ENCODE results near the gene MYH11. TPM values are rescaled to one million over a fixed set of nuclear protein-coding genes. Genes with fewer than 3 reads are reported as not detected.
"Not testable (repeated sequence)": the region's sequence is repeated elsewhere in the genome, so short reads cannot be mapped to it uniquely, and the experiment has no call there.

The MYH11 gene
- total and polyA plus RNA-seq, 2 donors (not counting 1 experiment from before 2014, with no cell fraction given): 1.3 to 14.5 TPM

DNA sequence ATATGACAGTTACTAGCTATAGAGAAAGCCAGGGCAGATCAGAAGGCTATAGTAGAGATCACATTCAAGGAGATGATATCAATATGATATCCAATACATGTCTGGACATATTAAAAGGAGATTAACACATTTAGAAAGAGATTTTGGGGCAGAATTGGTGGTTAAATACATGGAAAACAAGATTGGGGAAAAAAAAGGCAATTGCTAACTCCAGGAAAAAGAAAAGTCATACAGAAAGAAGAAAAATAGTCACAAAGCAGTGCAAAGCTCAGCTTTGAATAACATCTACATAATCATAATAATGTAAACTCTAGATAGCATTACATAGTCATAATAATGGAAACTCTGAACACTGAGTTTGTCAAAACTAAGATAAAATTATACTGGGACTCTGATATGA, 40.6 kb downstream of the MYH11 start:
- Histone ChIP-seq H4K20me1 (ENCODE audit: control insufficient read depth, extremely low read depth, insufficient read depth, low read length) (no peaks in the 10 kb centered on the region), H3K4me2 (ENCODE audit: extremely low read depth, insufficient read depth, low read length) (no peak overlapping the region), H3K4me3 (replicated peaks in 1 of 4; ENCODE audit: control extremely low read depth in 1 of 4, insufficient read depth in 1 of 4, low read depth in 3 of 4, low read length in 4 of 4) (no peak overlapping the region), H3K27me3 (ENCODE audit: control insufficient read depth, insufficient read depth, low read length) (peaks cover 3% of the 10 kb centered on the region), H3K27ac (ENCODE audit: insufficient read depth, low read length) (no peak overlapping the region), H3K36me3 (ENCODE audit: control insufficient read depth, insufficient read depth, low read length) (no peaks in the 10 kb centered on the region), H3K4me1 (ENCODE audit: control insufficient read depth, extremely low read depth, insufficient read depth, low read length) (peaks cover 5% of the 10 kb centered on the region), H2AFZ (ENCODE audit: low read length) (no peak overlapping the region), H3K79me2 (ENCODE audit: control insufficient read depth, insufficient read depth, low read length) (no peaks in the 10 kb centered on the region), H3K9ac (ENCODE audit: insufficient read depth, low read length) (no peak overlapping the region), H3K9me3 (ENCODE audit: control insufficient read depth, insufficient read depth, low read depth, low read length) (no peaks in the 10 kb centered on the region)
- DNase-seq (ENCODE audit: low read depth in 2 of 2): no peak
- TF ChIP-seq, protein P1, sequence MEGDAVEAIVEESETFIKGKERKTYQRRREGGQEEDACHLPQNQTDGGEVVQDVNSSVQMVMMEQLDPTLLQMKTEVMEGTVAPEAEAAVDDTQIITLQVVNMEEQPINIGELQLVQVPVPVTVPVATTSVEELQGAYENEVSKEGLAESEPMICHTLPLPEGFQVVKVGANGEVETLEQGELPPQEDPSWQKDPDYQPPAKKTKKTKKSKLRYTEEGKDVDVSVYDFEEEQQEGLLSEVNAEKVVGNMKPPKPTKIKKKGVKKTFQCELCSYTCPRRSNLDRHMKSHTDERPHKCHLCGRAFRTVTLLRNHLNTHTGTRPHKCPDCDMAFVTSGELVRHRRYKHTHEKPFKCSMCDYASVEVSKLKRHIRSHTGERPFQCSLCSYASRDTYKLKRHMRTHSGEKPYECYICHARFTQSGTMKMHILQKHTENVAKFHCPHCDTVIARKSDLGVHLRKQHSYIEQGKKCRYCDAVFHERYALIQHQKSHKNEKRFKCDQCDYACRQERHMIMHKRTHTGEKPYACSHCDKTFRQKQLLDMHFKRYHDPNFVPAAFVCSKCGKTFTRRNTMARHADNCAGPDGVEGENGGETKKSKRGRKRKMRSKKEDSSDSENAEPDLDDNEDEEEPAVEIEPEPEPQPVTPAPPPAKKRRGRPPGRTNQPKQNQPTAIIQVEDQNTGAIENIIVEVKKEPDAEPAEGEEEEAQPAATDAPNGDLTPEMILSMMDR (conservative IDR thresholded peaks at IDR 0.05 in 1 of 2, IDR thresholded peaks at IDR 0.05 in 1 of 2; ENCODE audit: low read depth in 1 of 2, low read length in 2 of 2): no peak
- TF ChIP-seq EZH2 (IDR thresholded peaks at IDR 0.05; ENCODE audit: low read length, missing control alignments): no peak

DNA sequence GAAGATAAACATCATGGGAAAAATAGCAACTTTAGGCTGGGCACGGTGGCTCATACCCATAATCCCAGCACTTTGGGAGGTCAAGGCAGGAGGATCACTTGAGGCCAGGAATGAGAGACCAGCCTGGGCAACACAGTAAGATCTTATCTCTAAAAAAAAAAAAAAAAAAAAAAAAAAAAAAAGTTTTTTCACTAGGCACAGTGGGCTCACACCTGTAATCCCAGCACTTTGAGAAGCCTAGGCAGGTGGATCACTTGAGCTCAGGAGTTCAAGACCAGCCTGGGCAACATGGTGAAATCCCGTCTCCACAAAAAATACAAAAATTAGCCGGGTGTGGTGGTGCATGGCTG, 44.5 kb downstream of the MYH11 start:
- not testable (repeated sequence) for H3K4me2 ChIP-seq (ENCODE audit: extremely low read depth, insufficient read depth, low read length); H3K79me2 ChIP-seq (ENCODE audit: control insufficient read depth, insufficient read depth, low read length); H4K20me1 ChIP-seq (ENCODE audit: control insufficient read depth, extremely low read depth, insufficient read depth, low read length); H3K36me3 ChIP-seq (ENCODE audit: control insufficient read depth, insufficient read depth, low read length); DNase-seq (ENCODE audit: low read depth in 2 of 2); H3K4me1 ChIP-seq (ENCODE audit: control insufficient read depth, extremely low read depth, insufficient read depth, low read length); H3K4me3 ChIP-seq (replicated peaks in 1 of 4; ENCODE audit: control extremely low read depth in 1 of 4, insufficient read depth in 1 of 4, low read depth in 3 of 4, low read length in 4 of 4); H3K9me3 ChIP-seq (ENCODE audit: control insufficient read depth, insufficient read depth, low read depth, low read length); H3K27ac ChIP-seq (ENCODE audit: insufficient read depth, low read length); H2AFZ ChIP-seq (ENCODE audit: low read length); H3K9ac ChIP-seq (ENCODE audit: insufficient read depth, low read length); H3K27me3 ChIP-seq (ENCODE audit: control insufficient read depth, insufficient read depth, low read length)

DNA sequence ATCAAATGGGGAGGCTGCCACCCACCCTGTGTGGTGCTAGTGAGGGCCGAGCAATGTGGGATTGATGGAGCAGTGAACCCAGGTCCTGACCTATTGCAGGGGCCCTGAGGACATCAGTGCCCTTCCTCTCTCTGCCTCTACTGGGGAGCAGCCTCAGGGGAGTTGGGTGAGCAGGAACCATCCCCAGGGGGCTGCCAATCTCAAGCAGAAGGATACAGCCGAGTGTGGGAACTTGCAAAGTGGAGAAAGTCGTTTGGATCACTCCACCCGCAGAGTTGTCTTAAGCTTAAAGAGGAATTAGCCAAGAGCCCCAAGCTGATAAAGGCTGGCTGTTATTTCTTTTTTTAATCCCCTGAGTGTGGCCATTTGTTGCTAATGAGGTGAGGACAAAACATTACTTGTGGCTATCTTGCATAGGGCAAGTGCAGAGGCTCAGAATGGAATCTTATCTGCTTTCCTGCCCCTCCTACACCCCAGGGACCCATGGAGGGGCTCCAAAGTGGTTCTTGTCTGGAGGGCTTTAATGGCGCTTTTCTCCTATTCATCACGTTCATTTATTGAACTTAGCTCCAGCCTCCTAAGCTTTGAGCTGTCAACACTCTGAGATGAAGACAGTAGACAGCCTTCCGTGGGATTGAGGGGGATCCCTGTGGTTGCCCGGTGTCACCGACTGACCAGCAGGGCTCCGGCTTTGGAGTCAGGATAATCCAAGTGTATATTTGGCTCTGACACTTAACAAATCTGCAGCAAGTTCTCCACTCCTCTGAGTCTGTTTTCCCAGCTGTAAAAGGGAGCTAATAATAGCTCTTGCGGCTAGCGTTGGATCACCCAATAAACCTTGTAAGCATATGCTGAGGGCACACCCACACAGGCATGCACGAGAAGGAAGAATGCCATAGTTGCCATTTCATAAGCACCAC, 45.1 kb downstream of the MYH11 start:
- Histone ChIP-seq H3K9ac (ENCODE audit: insufficient read depth, low read length) (no peak overlapping the region), H3K9me3 (ENCODE audit: control insufficient read depth, insufficient read depth, low read depth, low read length) (no peaks in the 10 kb centered on the region), H3K4me3 (replicated peaks in 1 of 4; ENCODE audit: control extremely low read depth in 1 of 4, insufficient read depth in 1 of 4, low read depth in 3 of 4, low read length in 4 of 4) (no peak overlapping the region), H3K4me2 (ENCODE audit: extremely low read depth, insufficient read depth, low read length) (peak overlapping the region; percentile 65), H2AFZ (ENCODE audit: low read length) (no peak overlapping the region), H4K20me1 (ENCODE audit: control insufficient read depth, extremely low read depth, insufficient read depth, low read length) (no peaks in the 10 kb centered on the region), H3K4me1 (ENCODE audit: control insufficient read depth, extremely low read depth, insufficient read depth, low read length) (peaks cover 10% of the 10 kb centered on the region), H3K36me3 (ENCODE audit: control insufficient read depth, insufficient read depth, low read length) (no peaks in the 10 kb centered on the region), H3K27me3 (ENCODE audit: control insufficient read depth, insufficient read depth, low read length) (peaks cover 4% of the 10 kb centered on the region), H3K27ac (ENCODE audit: insufficient read depth, low read length) (peak overlapping the region; percentile 60), H3K79me2 (ENCODE audit: control insufficient read depth, insufficient read depth, low read length) (no peaks in the 10 kb centered on the region)
- TF ChIP-seq, protein P1 (conservative IDR thresholded peaks at IDR 0.05 in 1 of 2, IDR thresholded peaks at IDR 0.05 in 1 of 2; ENCODE audit: low read depth in 1 of 2, low read length in 2 of 2): no peak
- no peak for TF ChIP-seq EZH2 (IDR thresholded peaks at IDR 0.05; ENCODE audit: low read length, missing control alignments)
- DNase-seq (ENCODE audit: low read depth in 2 of 2): peak; percentile 84 to 94

All from fibroblast of lung (primary cell).